ENCODE measurements around the gene TCEA2. TPM values are rescaled to one million over a fixed set of nuclear protein-coding genes. Genes with fewer than 3 reads are reported as not detected.

The TCEA2 gene
- total and polyA plus RNA-seq, 2 of the 13 experiments (the other 11 are each of a cell fraction or from before 2014, with no cell fraction given): 28.1 to 33.7 TPM

DNA sequence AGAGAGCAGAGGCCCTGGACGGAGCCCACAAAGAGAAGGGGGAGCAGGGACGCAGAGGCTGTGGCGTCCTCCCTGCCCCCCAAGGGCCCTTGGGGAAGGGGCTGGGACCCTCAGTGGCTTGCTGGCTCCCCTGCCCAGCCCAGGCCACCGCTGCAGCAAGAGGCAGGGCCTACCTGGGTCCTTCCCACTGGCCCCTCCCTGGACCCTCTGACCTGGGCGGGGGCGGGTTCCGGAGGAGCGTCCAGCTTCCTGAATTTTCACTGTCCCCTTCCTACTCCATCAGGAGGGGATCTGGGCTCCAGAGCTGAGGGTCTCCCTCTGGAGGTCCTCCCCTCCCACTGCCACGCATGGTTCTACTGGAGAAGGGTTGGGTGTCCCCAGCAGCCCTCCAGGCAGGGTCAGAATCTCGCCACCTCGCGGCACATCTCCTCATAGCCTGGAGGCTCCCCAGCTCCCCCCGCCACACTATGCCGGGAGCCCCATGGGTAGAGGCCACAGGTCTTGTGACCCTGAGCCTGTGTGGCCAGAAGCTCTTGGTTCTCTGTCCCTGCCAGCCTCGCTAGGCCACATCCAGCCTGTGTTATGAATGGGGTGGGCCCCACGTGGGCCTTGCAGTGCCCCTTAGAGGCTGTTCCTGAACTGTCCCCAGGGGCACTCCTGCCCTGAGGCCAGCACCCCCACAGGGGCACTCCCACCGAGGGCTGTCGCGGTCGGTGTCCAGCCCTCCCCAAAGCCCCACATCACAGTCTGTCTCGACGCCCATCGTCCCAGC is 12.6 kb upstream of the TCEA2 start (continued):
- TF ChIP-seq, protein P1, sequence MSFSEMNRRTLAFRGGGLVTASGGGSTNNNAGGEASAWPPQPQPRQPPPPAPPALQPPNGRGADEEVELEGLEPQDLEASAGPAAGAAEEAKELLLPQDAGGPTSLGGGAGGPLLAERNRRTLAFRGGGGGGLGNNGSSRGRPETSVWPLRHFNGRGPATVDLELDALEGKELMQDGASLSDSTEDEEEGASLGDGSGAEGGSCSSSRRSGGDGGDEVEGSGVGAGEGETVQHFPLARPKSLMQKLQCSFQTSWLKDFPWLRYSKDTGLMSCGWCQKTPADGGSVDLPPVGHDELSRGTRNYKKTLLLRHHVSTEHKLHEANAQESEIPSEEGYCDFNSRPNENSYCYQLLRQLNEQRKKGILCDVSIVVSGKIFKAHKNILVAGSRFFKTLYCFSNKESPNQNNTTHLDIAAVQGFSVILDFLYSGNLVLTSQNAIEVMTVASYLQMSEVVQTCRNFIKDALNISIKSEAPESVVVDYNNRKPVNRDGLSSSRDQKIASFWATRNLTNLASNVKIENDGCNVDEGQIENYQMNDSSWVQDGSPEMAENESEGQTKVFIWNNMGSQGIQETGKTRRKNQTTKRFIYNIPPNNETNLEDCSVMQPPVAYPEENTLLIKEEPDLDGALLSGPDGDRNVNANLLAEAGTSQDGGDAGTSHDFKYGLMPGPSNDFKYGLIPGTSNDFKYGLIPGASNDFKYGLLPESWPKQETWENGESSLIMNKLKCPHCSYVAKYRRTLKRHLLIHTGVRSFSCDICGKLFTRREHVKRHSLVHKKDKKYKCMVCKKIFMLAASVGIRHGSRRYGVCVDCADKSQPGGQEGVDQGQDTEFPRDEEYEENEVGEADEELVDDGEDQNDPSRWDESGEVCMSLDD (CRISPR knock-in tag; IDR thresholded peaks at IDR 0.05; ENCODE audit: borderline replicate concordance): peak; percentile 99
- TF ChIP-seq KLF13 (CRISPR knock-in tag; IDR thresholded peaks at IDR 0.05) (no peak), BRCA1 (CRISPR knock-in tag; IDR thresholded peaks at IDR 0.05) (0 out of 2 replicates have a peak, but pooled peaks have one; percentile 66), TAF1 (CRISPR knock-in tag; IDR thresholded peaks at IDR 0.05) (no peak; the same call in none of the 2 replicates), TRIM24 (CRISPR knock-in tag; IDR thresholded peaks at IDR 0.05) (no peak), ZFP36L2 (CRISPR knock-in tag; IDR thresholded peaks at IDR 0.05) (no peak), KMT2B (CRISPR knock-in tag; IDR thresholded peaks at IDR 0.05) (peak; percentile 54; the same call in 1 of the 2 replicates), ZNF335 (CRISPR knock-in tag; IDR thresholded peaks at IDR 0.05) (peak; percentile 85; the same call in 1 of the 2 replicates), ZNF660 (CRISPR knock-in tag; IDR thresholded peaks at IDR 0.05; ENCODE audit: borderline replicate concordance, low read depth) (no peak), MLLT10 (CRISPR knock-in tag; IDR thresholded peaks at IDR 0.05) (no peak), ZNF550 (CRISPR knock-in tag; IDR thresholded peaks at IDR 0.05; ENCODE audit: borderline replicate concordance) (no peak), ZNF30 (CRISPR knock-in tag; IDR thresholded peaks at IDR 0.05) (0 out of 2 replicates have a peak, but pooled peaks have one; percentile 22)
- TF ChIP-seq, protein P2, sequence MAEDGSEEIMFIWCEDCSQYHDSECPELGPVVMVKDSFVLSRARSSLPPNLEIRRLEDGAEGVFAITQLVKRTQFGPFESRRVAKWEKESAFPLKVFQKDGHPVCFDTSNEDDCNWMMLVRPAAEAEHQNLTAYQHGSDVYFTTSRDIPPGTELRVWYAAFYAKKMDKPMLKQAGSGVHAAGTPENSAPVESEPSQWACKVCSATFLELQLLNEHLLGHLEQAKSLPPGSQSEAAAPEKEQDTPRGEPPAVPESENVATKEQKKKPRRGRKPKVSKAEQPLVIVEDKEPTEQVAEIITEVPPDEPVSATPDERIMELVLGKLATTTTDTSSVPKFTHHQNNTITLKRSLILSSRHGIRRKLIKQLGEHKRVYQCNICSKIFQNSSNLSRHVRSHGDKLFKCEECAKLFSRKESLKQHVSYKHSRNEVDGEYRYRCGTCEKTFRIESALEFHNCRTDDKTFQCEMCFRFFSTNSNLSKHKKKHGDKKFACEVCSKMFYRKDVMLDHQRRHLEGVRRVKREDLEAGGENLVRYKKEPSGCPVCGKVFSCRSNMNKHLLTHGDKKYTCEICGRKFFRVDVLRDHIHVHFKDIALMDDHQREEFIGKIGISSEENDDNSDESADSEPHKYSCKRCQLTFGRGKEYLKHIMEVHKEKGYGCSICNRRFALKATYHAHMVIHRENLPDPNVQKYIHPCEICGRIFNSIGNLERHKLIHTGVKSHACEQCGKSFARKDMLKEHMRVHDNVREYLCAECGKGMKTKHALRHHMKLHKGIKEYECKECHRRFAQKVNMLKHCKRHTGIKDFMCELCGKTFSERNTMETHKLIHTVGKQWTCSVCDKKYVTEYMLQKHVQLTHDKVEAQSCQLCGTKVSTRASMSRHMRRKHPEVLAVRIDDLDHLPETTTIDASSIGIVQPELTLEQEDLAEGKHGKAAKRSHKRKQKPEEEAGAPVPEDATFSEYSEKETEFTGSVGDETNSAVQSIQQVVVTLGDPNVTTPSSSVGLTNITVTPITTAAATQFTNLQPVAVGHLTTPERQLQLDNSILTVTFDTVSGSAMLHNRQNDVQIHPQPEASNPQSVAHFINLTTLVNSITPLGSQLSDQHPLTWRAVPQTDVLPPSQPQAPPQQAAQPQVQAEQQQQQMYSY (CRISPR knock-in tag; IDR thresholded peaks at IDR 0.05): no peak
- TF ChIP-seq, protein P3, sequence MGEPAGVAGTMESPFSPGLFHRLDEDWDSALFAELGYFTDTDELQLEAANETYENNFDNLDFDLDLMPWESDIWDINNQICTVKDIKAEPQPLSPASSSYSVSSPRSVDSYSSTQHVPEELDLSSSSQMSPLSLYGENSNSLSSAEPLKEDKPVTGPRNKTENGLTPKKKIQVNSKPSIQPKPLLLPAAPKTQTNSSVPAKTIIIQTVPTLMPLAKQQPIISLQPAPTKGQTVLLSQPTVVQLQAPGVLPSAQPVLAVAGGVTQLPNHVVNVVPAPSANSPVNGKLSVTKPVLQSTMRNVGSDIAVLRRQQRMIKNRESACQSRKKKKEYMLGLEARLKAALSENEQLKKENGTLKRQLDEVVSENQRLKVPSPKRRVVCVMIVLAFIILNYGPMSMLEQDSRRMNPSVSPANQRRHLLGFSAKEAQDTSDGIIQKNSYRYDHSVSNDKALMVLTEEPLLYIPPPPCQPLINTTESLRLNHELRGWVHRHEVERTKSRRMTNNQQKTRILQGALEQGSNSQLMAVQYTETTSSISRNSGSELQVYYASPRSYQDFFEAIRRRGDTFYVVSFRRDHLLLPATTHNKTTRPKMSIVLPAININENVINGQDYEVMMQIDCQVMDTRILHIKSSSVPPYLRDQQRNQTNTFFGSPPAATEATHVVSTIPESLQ (CRISPR knock-in tag; conservative IDR thresholded peaks at IDR 0.05): no peak; the same call in 1 of the 2 replicates
- TF ChIP-seq, protein P4, sequence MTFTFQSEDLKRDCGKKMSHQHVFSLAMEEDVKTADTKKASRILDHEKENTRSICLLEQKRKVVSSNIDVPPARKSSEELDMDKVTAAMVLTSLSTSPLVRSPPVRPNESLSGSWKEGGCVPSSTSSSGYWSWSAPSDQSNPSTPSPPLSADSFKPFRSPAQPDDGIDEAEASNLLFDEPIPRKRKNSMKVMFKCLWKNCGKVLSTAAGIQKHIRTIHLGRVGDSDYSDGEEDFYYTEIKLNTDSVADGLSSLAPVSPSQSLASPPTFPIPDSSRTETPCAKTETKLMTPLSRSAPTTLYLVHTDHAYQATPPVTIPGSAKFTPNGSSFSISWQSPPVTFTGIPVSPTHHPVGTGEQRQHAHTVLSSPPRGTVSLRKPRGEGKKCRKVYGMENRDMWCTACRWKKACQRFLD (CRISPR knock-in tag; IDR thresholded peaks at IDR 0.05; ENCODE audit: borderline replicate concordance): peak; percentile 67; the same call in 1 of the 2 replicates
- TF ChIP-seq, protein P5, sequence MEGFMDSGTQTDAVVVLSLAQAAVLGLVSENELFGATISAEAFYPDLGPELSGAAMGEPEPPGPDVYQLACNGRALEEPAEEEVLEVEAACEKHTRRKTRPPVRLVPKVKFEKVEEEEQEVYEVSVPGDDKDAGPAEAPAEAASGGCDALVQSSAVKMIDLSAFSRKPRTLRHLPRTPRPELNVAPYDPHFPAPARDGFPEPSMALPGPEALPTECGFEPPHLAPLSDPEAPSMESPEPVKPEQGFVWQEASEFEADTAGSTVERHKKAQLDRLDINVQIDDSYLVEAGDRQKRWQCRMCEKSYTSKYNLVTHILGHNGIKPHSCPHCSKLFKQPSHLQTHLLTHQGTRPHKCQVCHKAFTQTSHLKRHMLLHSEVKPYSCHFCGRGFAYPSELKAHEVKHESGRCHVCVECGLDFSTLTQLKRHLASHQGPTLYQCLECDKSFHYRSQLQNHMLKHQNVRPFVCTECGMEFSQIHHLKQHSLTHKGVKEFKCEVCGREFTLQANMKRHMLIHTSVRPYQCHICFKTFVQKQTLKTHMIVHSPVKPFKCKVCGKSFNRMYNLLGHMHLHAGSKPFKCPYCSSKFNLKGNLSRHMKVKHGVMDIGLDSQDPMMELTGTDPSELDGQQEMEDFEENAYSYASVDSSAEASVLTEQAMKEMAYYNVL (CRISPR knock-in tag; IDR thresholded peaks at IDR 0.05; ENCODE audit: borderline replicate concordance): no peak
